ENCODE data around the gene LAMB1. TPM values are rescaled to one million over a fixed set of nuclear protein-coding genes. Genes with fewer than 3 reads are reported as not detected.
A peak's percentile ranks its signal among the peaks of the same experiment; 100 is the strongest.
"Not testable (repeated sequence)": the region's sequence is repeated elsewhere in the genome, so short reads cannot be mapped to it uniquely, and the experiment has no call there.

The LAMB1 gene
- total RNA-seq, 1 experiment from 2014 or later = 101 TPM

GRCh38 chr7:107956950-107957349 is 46.0 kb downstream of the LAMB1 start:
- H3K27me3 Mint-ChIP-seq (ENCODE audit: low read depth); ATAC-seq; DNase-seq (ENCODE audit: low spot score); H3K4me3 Mint-ChIP-seq; H3K27ac Mint-ChIP-seq; CTCF ChIA-PET; H3K9me3 Mint-ChIP-seq: not testable (repeated sequence)
- POLR2A ChIA-PET = interaction anchor here (0.6 kb wide), 1 partner anchor 37 kb away, joined by 3 read pairs; no protein-coding TSS in a partner anchor
- Mint-ChIP-seq H3K36me3 (peaks cover 70% of the 10 kb centered on the region), H3K4me1 (peaks cover 39% of the 10 kb centered on the region)

GRCh38 chr7:107955394-107955793 is 47.6 kb downstream of the LAMB1 start:
- TF ChIP-seq CREM (CRISPR knock-in tag; IDR thresholded peaks at IDR 0.05) = no peak
- DNase-seq (ENCODE audit: low spot score) = no peak
- ChIA-PET POLR2A (no interaction called here), CTCF (no interaction called here)
- Mint-ChIP-seq H3K4me3 (no peak overlapping the region), H3K27me3 (ENCODE audit: low read depth) (no peaks in the 10 kb centered on the region), H3K9me3 (no peaks in the 10 kb centered on the region), H3K36me3 (peaks cover 72% of the 10 kb centered on the region), H3K4me1 (peaks cover 47% of the 10 kb centered on the region), H3K27ac (no peak overlapping the region)
- no peak for ATAC-seq

DNA sequence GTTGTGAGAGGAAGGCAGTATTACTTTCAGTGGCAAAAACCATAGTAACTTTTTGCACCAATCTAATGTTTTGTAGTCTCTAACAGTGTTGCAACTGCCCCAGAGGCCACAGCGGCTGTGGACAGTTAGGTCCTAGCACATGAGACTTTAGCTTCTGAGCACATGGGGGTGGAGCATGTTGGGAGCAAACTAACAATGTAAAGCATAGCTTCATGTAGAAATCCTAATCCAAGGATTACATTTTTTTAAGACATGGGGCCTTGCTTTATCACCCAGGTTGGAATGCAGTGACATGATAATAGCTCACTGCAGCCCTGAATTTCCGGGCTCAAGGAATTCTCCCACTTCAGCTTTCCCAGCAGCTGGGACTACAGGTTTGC is 49.0 kb downstream of the LAMB1 start:
- DNase-seq (ENCODE audit: low spot score) (no peak), ATAC-seq (no peak)
- H3K4me3 Mint-ChIP-seq = no peak overlapping the region
- H3K36me3 Mint-ChIP-seq = peaks cover 69% of the 10 kb centered on the region
- peaks cover 32% of the 10 kb centered on the region for H3K4me1 Mint-ChIP-seq
- TF ChIP-seq CBFB (CRISPR knock-in tag; IDR thresholded peaks at IDR 0.05; ENCODE audit: low read depth) = no peak
- TF ChIP-seq, protein P1, sequence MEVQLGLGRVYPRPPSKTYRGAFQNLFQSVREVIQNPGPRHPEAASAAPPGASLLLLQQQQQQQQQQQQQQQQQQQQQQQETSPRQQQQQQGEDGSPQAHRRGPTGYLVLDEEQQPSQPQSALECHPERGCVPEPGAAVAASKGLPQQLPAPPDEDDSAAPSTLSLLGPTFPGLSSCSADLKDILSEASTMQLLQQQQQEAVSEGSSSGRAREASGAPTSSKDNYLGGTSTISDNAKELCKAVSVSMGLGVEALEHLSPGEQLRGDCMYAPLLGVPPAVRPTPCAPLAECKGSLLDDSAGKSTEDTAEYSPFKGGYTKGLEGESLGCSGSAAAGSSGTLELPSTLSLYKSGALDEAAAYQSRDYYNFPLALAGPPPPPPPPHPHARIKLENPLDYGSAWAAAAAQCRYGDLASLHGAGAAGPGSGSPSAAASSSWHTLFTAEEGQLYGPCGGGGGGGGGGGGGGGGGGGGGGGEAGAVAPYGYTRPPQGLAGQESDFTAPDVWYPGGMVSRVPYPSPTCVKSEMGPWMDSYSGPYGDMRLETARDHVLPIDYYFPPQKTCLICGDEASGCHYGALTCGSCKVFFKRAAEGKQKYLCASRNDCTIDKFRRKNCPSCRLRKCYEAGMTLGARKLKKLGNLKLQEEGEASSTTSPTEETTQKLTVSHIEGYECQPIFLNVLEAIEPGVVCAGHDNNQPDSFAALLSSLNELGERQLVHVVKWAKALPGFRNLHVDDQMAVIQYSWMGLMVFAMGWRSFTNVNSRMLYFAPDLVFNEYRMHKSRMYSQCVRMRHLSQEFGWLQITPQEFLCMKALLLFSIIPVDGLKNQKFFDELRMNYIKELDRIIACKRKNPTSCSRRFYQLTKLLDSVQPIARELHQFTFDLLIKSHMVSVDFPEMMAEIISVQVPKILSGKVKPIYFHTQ (CRISPR knock-in tag; IDR thresholded peaks at IDR 0.05) = no peak
- TF ChIP-seq ZNF671 (CRISPR knock-in tag; IDR thresholded peaks at IDR 0.05) = no peak
- TF ChIP-seq NR2C2 (CRISPR knock-in tag; IDR thresholded peaks at IDR 0.05) = no peak
- TF ChIP-seq ATF6 (CRISPR knock-in tag; IDR thresholded peaks at IDR 0.05) = no peak
- TF ChIP-seq RORB (CRISPR knock-in tag; IDR thresholded peaks at IDR 0.05) = no peak
- TF ChIP-seq, protein P2, sequence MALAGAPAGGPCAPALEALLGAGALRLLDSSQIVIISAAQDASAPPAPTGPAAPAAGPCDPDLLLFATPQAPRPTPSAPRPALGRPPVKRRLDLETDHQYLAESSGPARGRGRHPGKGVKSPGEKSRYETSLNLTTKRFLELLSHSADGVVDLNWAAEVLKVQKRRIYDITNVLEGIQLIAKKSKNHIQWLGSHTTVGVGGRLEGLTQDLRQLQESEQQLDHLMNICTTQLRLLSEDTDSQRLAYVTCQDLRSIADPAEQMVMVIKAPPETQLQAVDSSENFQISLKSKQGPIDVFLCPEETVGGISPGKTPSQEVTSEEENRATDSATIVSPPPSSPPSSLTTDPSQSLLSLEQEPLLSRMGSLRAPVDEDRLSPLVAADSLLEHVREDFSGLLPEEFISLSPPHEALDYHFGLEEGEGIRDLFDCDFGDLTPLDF (CRISPR knock-in tag; IDR thresholded peaks at IDR 0.05) = no peak
- no peak for TF ChIP-seq ESRRA (CRISPR knock-in tag; IDR thresholded peaks at IDR 0.05; ENCODE audit: borderline replicate concordance)
- CTCF ChIA-PET = no interaction called here
- no peaks in the 10 kb centered on the region for H3K9me3 Mint-ChIP-seq
- H3K27ac Mint-ChIP-seq = peak overlapping the region; percentile 87
- POLR2A ChIA-PET = interaction anchor here (0.9 kb wide), 1 partner anchor 20 kb away, joined by 3 read pairs; no protein-coding TSS in a partner anchor
- no peaks in the 10 kb centered on the region for H3K27me3 Mint-ChIP-seq (ENCODE audit: low read depth)

- Mint-ChIP-seq H3K36me3 (peaks cover 69% of the 10 kb centered on the region), H3K4me3 (no peak overlapping the region; the same call in 1 of the 2 replicates), H3K9me3 (no peaks in the 10 kb centered on the region), H3K27me3 (ENCODE audit: low read depth) (no peaks in the 10 kb centered on the region), H3K27ac (peak overlapping the region; percentile 87), H3K4me1 (peaks cover 28% of the 10 kb centered on the region)
- ChIA-PET CTCF (no interaction called here), POLR2A (interaction anchor here (0.7 to 0.9 kb wide), 2 partner anchors 20 to 210 kb away, joined by 3 to 4 read pairs; no protein-coding TSS in a partner anchor)
- ATAC-seq (no peak), DNase-seq (ENCODE audit: low spot score) (no peak)
- TF ChIP-seq CREM (CRISPR knock-in tag; IDR thresholded peaks at IDR 0.05) = no peak
- no peak for TF ChIP-seq GRHL2 (CRISPR knock-in tag; IDR thresholded peaks at IDR 0.05; ENCODE audit: insufficient replicate concordance, severe bottlenecking)
- TF ChIP-seq ESRRA (CRISPR knock-in tag; IDR thresholded peaks at IDR 0.05; ENCODE audit: borderline replicate concordance) = no peak
- TF ChIP-seq ZNF219 (CRISPR knock-in tag; IDR thresholded peaks at IDR 0.05; ENCODE audit: borderline replicate concordance) = no peak
- TF ChIP-seq ZNF121 (CRISPR knock-in tag; IDR thresholded peaks at IDR 0.05) = no peak
- no peak for TF ChIP-seq E2F5 (CRISPR knock-in tag; IDR thresholded peaks at IDR 0.05)
- TF ChIP-seq TEAD4 (CRISPR knock-in tag; IDR thresholded peaks at IDR 0.05) = no peak
- no peak for TF ChIP-seq OVOL2 (CRISPR knock-in tag; IDR thresholded peaks at IDR 0.05; ENCODE audit: borderline replicate concordance)
- TF ChIP-seq, protein P3, sequence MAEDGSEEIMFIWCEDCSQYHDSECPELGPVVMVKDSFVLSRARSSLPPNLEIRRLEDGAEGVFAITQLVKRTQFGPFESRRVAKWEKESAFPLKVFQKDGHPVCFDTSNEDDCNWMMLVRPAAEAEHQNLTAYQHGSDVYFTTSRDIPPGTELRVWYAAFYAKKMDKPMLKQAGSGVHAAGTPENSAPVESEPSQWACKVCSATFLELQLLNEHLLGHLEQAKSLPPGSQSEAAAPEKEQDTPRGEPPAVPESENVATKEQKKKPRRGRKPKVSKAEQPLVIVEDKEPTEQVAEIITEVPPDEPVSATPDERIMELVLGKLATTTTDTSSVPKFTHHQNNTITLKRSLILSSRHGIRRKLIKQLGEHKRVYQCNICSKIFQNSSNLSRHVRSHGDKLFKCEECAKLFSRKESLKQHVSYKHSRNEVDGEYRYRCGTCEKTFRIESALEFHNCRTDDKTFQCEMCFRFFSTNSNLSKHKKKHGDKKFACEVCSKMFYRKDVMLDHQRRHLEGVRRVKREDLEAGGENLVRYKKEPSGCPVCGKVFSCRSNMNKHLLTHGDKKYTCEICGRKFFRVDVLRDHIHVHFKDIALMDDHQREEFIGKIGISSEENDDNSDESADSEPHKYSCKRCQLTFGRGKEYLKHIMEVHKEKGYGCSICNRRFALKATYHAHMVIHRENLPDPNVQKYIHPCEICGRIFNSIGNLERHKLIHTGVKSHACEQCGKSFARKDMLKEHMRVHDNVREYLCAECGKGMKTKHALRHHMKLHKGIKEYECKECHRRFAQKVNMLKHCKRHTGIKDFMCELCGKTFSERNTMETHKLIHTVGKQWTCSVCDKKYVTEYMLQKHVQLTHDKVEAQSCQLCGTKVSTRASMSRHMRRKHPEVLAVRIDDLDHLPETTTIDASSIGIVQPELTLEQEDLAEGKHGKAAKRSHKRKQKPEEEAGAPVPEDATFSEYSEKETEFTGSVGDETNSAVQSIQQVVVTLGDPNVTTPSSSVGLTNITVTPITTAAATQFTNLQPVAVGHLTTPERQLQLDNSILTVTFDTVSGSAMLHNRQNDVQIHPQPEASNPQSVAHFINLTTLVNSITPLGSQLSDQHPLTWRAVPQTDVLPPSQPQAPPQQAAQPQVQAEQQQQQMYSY (CRISPR knock-in tag; IDR thresholded peaks at IDR 0.05) = no peak
- no peak for TF ChIP-seq ZNF138 (CRISPR knock-in tag; conservative IDR thresholded peaks at IDR 0.05)
- no peak for TF ChIP-seq MYBL2 (CRISPR knock-in tag; IDR thresholded peaks at IDR 0.05)
These were observed 49.6 kb downstream of the LAMB1 start for GRCh38 chr7:107953265-107953923.
